HK-2 (cell line): Measurements from ENCODE around the gene TMEM144.

ENCODE experiments used
- DNase-seq: peaks from one replicate; pipeline ENCODE4 v3.0.0-alpha.2; 2018; ENCODE audit not compliant: unreplicated experiment

TMEM144 gene

GRCh38 chr4:158299459-158300007 is 89.2 kb downstream of the TMEM144 start:
- no peak for DNase-seq

GRCh38 chr4:158300012-158300411 is 89.7 kb downstream of the TMEM144 start:
- DNase-seq = no peak

GRCh38 chr4:158302076-158302866 is 92.0 kb downstream of the TMEM144 start:
- DNase-seq = no peak

DNA sequence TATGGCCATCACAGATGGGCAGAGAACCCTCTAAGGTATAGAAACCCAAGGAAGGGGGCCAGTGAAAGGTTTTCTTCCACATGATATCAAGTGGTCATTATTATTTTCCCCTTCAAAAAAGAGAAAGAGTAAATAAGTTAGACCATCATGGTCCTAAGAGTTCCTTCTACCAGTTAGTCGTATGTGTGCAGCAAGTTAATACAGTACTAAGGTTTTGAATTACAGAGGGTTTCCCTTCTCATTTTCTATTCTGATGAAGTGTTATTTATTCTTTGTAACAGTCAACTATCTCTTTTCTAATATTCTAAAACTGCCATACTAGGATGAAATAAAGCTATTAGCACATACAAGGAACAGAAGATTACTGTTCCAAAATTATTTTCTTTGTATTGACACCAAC is 94.4 kb downstream of the TMEM144 start:
- DNase-seq = no peak
